ENCODE data around the gene GCK.

GCK gene

DNA sequence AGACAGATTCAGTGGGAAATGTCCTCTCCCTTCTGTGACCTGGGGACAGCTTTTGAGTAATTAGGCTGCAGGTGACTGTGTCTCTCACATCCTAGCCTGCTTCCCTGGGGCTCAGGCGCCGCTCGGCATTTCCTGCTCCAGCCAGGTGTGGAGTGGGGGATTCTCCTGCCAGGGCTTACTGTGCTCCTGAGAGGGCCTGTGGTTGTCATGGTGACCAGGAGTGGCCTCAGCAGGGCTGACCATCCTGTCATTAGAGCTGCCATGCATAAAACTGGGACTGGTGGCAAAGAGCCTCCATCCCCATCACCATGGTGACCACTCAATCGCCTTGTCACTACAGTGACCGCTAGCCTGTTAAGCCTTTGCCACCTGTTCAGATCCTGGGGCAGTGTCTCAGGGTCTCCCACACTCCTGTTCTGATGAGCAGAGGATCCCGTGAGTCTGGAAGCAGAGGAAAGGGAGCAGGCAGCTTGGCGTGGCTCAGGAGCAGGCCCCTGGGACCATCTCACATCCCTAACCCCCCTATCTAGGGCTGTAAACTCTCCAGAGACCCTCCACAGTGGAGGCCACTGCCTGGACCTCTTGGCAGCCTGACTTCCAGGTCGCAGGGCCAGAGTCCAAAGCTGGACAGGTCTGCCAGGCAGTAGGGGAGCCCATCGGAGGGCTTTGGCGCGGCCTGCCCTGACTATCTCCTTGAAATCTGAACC is at the start of gene GCK:
TSS of gene GCK (minus strand) at position 154 of the 707 bp plus-strand sequence. CDS start 486 bp downstream, outside the sequence.
- peak; percentile 67 to 82 for DNase-seq

GRCh38 chr7:44238116-44238695 is 49.0 kb upstream of the GCK start:
- DNase-seq, result no peak

- no peak for DNase-seq
Observed at GRCh38 chr7:44237696-44238095, 48.5 kb upstream of the GCK start.

- DNase-seq, result no peak
Observed at GRCh38 chr7:44236333-44236728, 47.1 kb upstream of the GCK start.

DNA sequence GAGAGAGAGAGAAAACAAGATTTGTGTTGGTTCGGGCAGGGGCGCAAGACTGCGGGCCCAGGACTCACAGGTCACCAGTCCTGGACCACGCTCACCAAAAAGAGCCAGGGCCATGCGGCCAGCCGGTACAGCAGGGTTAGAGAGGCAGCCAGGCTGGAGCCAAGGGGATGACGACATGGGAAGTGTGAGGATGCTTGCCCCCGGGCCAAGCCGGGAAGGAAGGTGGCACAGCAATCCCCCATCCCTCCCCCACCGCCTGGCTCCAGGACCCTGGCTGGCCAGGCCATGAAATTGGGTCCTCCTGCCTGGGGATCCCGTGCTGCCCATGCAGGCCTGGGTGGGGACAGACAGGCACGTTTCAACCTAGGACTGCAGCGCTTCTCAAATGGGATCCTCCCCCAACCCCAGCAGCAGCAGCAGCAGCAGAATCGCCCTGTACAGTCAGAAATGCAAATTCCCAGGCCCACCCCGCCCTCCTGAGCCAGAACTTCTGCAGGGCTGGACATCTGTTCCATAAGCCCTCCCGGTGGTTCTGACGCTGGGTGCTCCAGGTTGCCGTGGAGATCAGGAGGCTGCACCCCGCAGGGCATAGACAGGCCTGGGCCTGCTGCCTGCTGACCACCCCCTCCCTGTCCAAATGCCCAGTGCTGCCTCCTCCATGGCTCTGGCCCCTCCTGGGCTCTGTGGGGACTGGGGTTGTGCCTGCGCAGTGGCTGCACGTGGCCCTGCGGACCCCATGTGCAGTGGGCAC is 46.5 kb upstream of the GCK start:
- DNase-seq, result peak in 1 of 2 experiments; percentile 74

- no peak for DNase-seq
Observed at GRCh38 chr7:44235066-44235465, 45.8 kb upstream of the GCK start.

- no peak for DNase-seq
Observed at GRCh38 chr7:44232901-44233715, 43.9 kb upstream of the GCK start.

- no peak for DNase-seq
Observed at GRCh38 chr7:44232396-44232795, 43.2 kb upstream of the GCK start.

GRCh38 chr7:44231088-44231487 is 41.8 kb upstream of the GCK start:
- DNase-seq, result no peak

DNA sequence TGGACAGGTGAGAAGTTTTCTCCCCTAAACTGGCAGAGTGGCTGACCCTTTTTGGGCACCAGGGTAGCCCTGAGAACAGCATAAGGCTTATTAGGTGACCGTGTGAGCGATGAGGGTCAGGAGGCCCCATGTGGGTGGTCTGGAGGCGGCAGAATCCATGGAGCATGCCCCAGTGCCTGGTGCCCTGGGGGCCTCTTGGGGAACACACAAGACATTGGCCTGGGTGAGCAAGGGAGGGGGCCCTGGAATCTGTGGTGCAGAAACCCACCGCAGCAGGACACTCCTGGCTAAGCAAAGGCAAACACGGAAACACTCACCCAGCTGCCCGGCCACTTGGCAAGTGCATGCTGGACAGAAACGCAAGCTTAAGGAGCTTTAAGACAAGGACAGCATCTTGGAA is 41.0 kb upstream of the GCK start:
- DNase-seq, result no peak

DNA sequence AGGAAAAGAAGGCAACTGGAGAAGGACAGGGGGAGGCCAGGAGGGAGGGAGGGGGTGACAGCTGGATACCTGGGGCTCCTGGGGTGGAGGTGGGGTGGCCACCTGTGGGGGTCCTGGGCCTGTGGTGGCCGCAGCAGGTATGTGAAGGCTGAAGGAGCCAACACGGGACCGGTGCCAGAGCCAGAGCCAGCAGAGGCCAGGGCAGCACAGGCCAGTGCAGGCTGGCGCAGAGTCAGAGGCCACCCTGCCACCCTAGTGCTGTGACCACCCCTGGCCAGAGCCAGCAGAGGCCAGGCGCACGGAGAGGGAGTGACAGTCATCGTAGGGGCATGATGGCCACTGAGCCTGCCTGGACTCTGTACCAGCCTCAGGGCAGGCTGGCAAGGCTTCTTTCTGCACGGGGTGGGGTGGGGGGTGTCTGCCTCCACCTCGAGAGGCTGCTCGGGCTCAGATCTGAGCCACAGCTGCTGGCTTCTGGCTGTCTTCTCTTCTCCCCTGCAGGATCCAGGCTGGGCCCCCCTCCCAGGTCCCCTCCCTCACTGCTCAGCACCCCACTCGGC is 40.4 kb upstream of the GCK start:
- no peak for DNase-seq

- DNase-seq, result no peak
Observed at GRCh38 chr7:44228571-44229350, 39.5 kb upstream of the GCK start.

GRCh38 chr7:44227911-44228310 is 38.7 kb upstream of the GCK start:
- no peak for DNase-seq

DNA sequence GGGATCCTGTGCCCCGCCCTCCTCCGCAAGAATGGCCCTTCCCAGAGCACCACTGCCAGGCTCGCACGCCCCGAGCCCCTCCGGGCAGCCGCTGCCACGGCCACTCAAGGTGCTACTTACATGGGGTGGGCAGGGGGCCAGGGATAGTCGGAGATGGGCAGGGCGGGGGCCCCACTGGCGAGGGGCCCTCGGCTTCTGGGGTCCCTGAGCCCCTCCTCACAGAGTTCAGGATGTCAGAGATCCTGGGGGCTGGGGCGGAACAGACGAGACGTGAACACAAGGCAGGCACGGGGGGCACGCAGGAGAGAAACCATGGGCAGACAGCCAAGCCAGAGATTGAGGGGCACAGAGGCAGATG is 37.1 kb upstream of the GCK start:
- no peak for DNase-seq

GRCh38 chr7:44225566-44226395 is 36.5 kb upstream of the GCK start:
- DNase-seq, result no peak

- no peak for DNase-seq
Observed at GRCh38 chr7:44224974-44225565, 35.8 kb upstream of the GCK start.

DNA sequence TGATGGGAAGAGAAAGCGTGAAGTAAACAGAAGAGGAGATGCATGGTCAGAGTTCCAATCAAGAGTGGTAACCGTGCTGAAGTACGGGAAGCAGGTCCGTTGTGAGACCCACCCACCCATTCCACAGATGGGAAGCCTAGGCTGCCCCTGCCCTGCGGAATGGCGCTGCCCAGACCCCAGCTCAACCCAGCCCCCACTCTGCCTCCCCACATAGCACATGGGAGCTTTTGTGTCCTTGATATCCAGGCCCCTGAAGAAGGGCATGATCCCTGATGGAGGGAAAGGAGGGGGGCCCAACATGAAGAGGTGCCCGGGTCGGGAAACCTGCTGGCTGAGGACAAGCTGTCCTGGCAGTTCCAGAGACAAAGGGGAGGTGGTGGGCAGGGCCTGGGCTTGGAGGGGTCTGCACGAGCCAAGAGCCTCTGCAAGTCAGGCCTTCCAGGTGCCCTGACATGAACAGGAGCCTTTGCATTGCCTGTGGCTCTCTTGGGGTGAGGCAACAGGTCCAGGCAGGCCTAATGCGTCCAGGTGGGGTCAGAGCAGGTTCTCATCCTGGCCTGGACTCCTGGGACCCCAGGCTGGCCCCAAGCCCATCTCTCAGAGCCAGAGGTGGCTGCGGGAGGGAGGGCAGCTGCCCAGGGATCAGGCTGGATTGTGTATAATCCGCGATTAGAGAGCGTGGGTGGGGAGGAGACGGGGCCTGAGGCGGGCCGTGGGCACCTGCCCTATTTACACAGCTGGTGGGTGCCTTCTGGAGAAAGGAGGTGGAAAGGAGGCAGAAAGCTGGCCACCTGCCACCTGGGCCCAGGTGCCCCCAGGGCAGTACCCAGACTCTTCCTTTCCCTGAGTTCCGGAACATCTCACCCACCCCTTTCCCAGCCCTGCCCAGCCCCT is 35.1 kb upstream of the GCK start:
- DNase-seq, result peak; percentile 28 to 61

DNA sequence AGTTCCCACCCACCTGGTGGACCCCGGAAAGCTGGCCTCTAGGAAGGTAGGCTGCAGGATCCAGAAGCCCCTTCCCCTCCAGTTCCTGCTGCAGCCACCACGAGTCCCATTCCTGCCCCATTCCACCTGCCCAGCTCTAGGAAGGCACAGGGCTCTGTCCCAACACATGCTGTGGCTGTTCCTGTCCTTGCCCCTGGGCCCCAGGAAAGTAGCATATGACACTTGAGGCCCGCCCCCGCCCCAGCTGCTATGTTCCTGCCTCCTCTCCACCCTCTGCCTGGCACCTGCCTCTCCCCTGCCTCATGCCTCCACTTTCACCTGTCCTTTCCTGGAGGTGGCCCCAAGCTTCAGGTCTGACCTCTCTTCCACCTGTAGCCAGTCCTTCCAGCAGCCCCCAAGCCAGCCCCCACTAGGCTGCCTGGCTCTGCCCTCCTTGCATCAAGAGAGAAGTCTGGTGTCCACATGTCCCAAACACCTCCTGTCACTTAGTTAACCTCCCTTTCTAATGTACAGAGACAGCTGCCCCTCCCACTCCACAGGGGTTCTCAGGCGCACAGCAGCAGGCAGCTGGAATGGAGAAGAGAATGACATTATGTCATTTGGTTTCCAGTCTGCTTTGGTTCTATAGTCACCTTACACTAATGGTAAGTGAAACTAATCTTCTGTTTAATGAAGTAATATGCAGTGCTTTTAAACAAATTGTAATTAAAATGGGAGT is 34.3 kb upstream of the GCK start:
- peak; percentile 13 to 55 for DNase-seq

- DNase-seq, result no peak
Observed at GRCh38 chr7:44222776-44223261, 33.6 kb upstream of the GCK start.

Data from NCI-H524 (cell line).